A673 (cell line): Measurements from ENCODE around the gene GALNT3. TPM values are rescaled to one million over a fixed set of nuclear protein-coding genes. Genes with fewer than 3 reads are reported as not detected.

Experiments used
- BruUV-seq: library from RNA; stranded (reverse); fragments of 400-500 nt; replicated peaks from 2 replicates; lab custom pipeline; 2021; lab: Mats Ljungman, UMichigan
- CTCF ChIA-PET: fragments of 300-600 bp; sonication (Branson Sonifier 250); formaldehyde crosslinking; loops from one replicate; lab custom pipeline; 2022; ENCODE audit warnings: antibody characterized with exemption; lab: Charles Lee
- POLR2A ChIA-PET: fragments of 300-600 bp; sonication (Branson Sonifier 250); formaldehyde crosslinking; loops from one replicate; lab custom pipeline; 2022; ENCODE audit warnings: antibody characterized with exemption; ENCODE audit not compliant: low non-redundant PET; lab: Charles Lee
- DNase-seq: peaks from one replicate; pipeline ENCODE4 v3.0.0-alpha.2; 2015; ENCODE audit warnings: low spot score
- H3K27ac ChIP-seq: fragments of 200-600 bp; sonication (generic); 2 replicates; pipeline ENCODE4 v1.5.1; 2016; ENCODE audit warnings: mixed run types, low read depth, mild to moderate bottlenecking, mixed read lengths, antibody characterized with exemption, low read length; ENCODE audit not compliant: poor library complexity, severe bottlenecking
- H3K27me3 ChIP-seq: fragments of 200-600 bp; sonication (generic); replicated peaks from 2 replicates; pipeline ENCODE4 v1.6.1; 2017; ENCODE audit warnings: mixed run types, low read depth, mild to moderate bottlenecking, mixed read lengths, antibody characterized with exemption, low read length; ENCODE audit not compliant: insufficient read depth, poor library complexity
- H3K36me3 ChIP-seq: fragments of 200-600 bp; sonication (generic); 2 replicates; pipeline ENCODE4 v1.6.1; 2016; ENCODE audit warnings: mixed run types, mild to moderate bottlenecking, mixed read lengths, antibody characterized with exemption, low read length; ENCODE audit not compliant: insufficient read depth, poor library complexity, severe bottlenecking
- H3K4me1 ChIP-seq: fragments of 200-600 bp; sonication (generic); 2 replicates; pipeline ENCODE4 v1.6.1; 2017; ENCODE audit warnings: mixed run types, mild to moderate bottlenecking, mixed read lengths, antibody characterized with exemption, low read length; ENCODE audit not compliant: insufficient read depth, poor library complexity, severe bottlenecking
- H3K4me3 ChIP-seq: fragments of 200-600 bp; sonication (generic); 2 replicates; pipeline ENCODE4 v1.5.1; 2016; ENCODE audit warnings: low read depth, mixed run types, mild to moderate bottlenecking, mixed read lengths, low read length; ENCODE audit not compliant: poor library complexity, severe bottlenecking
- H3K9me3 ChIP-seq: fragments of 200-600 bp; sonication (generic); 2 replicates; pipeline ENCODE4 v1.6.1; 2016; ENCODE audit warnings: mixed run types, low read depth, mild to moderate bottlenecking, mixed read lengths, antibody characterized with exemption, low read length; ENCODE audit not compliant: poor library complexity, severe bottlenecking
- CTCF ChIP-seq: fragments of 300-800, 200-600 bp; sonication (generic); conservative IDR thresholded peaks from 2 replicates; pipeline ENCODE4 v1.5.1; 2017; ENCODE audit warnings: low read depth, mild to moderate bottlenecking, antibody characterized with exemption, low read length, moderate library complexity, mixed read lengths
- EZH2 ChIP-seq: fragments of 200-600 bp; sonication (generic); IDR thresholded peaks from 2 replicates; pipeline ENCODE4 v1.6.1; 2017; ENCODE audit warnings: borderline replicate concordance, low read depth, mild to moderate bottlenecking, mixed read lengths, antibody characterized with exemption, low read length; ENCODE audit not compliant: poor library complexity, severe bottlenecking
- intact Hi-C: fragments of 100-400 bp; cut with micrococcal nuclease; formaldehyde crosslinking; loops from one replicate; pipeline ENCODE4 v1.10.0; 2022; ENCODE audit not compliant: unreplicated experiment
- total RNA-seq: library from RNA; stranded (reverse); gene quantifications from 2 replicates; pipeline ENCODE4 v1.2.3, GENCODE V29; 2021

GALNT3 gene
- total RNA-seq, 1 experiment from 2014 or later, result 4.6 TPM

- DNase-seq, result no peak
- Histone ChIP-seq H3K4me3 (no peak overlapping the region), H3K27me3 (no peaks in the 10 kb centered on the region), H3K27ac (no peak overlapping the region), H3K9me3 (no peaks in the 10 kb centered on the region), H3K4me1 (peaks cover 7% of the 10 kb centered on the region), H3K36me3 (no peaks in the 10 kb centered on the region)
- ChIA-PET POLR2A (no interaction called here), CTCF (no interaction called here)
- intact Hi-C loops, result no loop called here
- TF ChIP-seq CTCF (no peak), EZH2 (no peak)
- BruUV-seq, result no TSS peak
Observed at GRCh38 chr2:165839610-165840009, 45.6 kb upstream of the GALNT3 start.

- no TSS peak for BruUV-seq
- peak; percentile 51 for DNase-seq
Observed at GRCh38 chr2:165837122-165837521, 43.1 kb upstream of the GALNT3 start.

GRCh38 chr2:165835363-165835762, 41.3 kb upstream of the GALNT3 start:
- intact Hi-C loops, result no loop called here
- Histone ChIP-seq H3K27ac (no peak overlapping the region), H3K36me3 (no peaks in the 10 kb centered on the region), H3K9me3 (no peaks in the 10 kb centered on the region), H3K4me3 (no peak overlapping the region), H3K4me1 (peaks cover 7% of the 10 kb centered on the region), H3K27me3 (no peaks in the 10 kb centered on the region)
- ChIA-PET CTCF (no interaction called here), POLR2A (no interaction called here)
- DNase-seq, result no peak
- TF ChIP-seq CTCF (no peak), EZH2 (no peak)
- BruUV-seq, result no TSS peak

More at GRCh38 chr2:165837122-165837521, 43.1 kb upstream of the GALNT3 start:
- ChIA-PET POLR2A (no interaction called here), CTCF (no interaction called here)
- Histone ChIP-seq H3K4me1 (peaks cover 7% of the 10 kb centered on the region), H3K36me3 (no peaks in the 10 kb centered on the region), H3K9me3 (no peaks in the 10 kb centered on the region), H3K27me3 (no peaks in the 10 kb centered on the region), H3K4me3 (no peak overlapping the region), H3K27ac (no peak overlapping the region)
- TF ChIP-seq CTCF (no peak), EZH2 (no peak)
- intact Hi-C loops, result no loop called here
